Mesothelial cell of epicardium (in vitro differentiated cells): ENCODE data around the gene CPED1. TPM values are rescaled to one million over a fixed set of nuclear protein-coding genes. Genes with fewer than 3 reads are reported as not detected.

Experiments used
- DNase-seq, 2 experiments: peaks; one replicate each; pipeline ENCODE4 v3.0.0; 2021; ENCODE audit warnings: low spot score in 2 of 2; ENCODE audit not compliant: unreplicated experiment in 2 of 2
- H3K27ac Mint-ChIP-seq: 2 replicates; pipeline ENCODE4 v1.8.0; 2021; ENCODE audit warnings: mixed read lengths
- H3K27me3 Mint-ChIP-seq: 2 replicates; pipeline ENCODE4 v1.8.0; 2021; ENCODE audit warnings: low read depth, mixed read lengths
- H3K36me3 Mint-ChIP-seq: 2 replicates; pipeline ENCODE4 v1.8.0; 2021; ENCODE audit warnings: mixed read lengths
- H3K4me1 Mint-ChIP-seq: 2 replicates; pipeline ENCODE4 v1.8.0; 2021; ENCODE audit warnings: mixed read lengths
- H3K4me3 Mint-ChIP-seq: 2 replicates; pipeline ENCODE4 v1.8.0; 2021; ENCODE audit warnings: mild to moderate bottlenecking, moderate library complexity, mixed read lengths
- H3K9me3 Mint-ChIP-seq: 2 replicates; pipeline ENCODE4 v1.8.0; 2021; ENCODE audit warnings: mixed read lengths
- total RNA-seq: library from RNA; stranded (reverse); gene quantifications from 3 replicates; pipeline ENCODE4 v1.2.1, GENCODE V29; 2021
- TF ChIP-seq, protein P1 (sequence below): fragments of 200-600 bp; sonication (generic); IDR thresholded peaks from one replicate; pipeline ENCODE4 v1.5.0; 2021; ENCODE audit warnings: antibody characterized with exemption; ENCODE audit not compliant: unreplicated experiment

The CPED1 gene
- total RNA-seq, 1 donor from 2014 or later = 25.6 TPM

DNA sequence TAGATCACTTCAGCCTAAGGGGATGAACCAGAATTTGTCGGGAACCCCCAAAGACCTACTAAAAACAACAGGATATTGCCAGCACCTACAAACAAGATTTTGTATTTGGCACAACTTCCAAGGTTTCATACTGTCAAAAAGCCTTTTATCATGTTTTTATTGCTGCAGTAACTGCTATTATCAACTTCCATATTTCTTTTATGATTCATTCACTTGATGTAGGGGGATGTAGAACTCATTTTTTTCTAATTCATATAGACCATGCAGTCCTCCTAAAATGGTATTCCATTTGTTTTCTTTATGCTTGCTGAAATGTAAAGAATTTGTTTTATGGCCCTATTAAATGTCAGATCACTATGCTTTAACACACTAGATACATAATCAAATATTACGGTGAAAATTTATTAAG, 310.3 kb downstream of the CPED1 start:
- DNase-seq = no peak
- Mint-ChIP-seq H3K27me3 (peaks cover 2% of the 10 kb centered on the region), H3K27ac (peak overlapping the region; percentile 18), H3K4me3 (no peak overlapping the region), H3K9me3 (no peaks in the 10 kb centered on the region), H3K4me1 (peaks cover 32% of the 10 kb centered on the region), H3K36me3 (peaks cover 2% of the 10 kb centered on the region)
- TF ChIP-seq, protein P1, sequence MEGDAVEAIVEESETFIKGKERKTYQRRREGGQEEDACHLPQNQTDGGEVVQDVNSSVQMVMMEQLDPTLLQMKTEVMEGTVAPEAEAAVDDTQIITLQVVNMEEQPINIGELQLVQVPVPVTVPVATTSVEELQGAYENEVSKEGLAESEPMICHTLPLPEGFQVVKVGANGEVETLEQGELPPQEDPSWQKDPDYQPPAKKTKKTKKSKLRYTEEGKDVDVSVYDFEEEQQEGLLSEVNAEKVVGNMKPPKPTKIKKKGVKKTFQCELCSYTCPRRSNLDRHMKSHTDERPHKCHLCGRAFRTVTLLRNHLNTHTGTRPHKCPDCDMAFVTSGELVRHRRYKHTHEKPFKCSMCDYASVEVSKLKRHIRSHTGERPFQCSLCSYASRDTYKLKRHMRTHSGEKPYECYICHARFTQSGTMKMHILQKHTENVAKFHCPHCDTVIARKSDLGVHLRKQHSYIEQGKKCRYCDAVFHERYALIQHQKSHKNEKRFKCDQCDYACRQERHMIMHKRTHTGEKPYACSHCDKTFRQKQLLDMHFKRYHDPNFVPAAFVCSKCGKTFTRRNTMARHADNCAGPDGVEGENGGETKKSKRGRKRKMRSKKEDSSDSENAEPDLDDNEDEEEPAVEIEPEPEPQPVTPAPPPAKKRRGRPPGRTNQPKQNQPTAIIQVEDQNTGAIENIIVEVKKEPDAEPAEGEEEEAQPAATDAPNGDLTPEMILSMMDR = no peak

DNA sequence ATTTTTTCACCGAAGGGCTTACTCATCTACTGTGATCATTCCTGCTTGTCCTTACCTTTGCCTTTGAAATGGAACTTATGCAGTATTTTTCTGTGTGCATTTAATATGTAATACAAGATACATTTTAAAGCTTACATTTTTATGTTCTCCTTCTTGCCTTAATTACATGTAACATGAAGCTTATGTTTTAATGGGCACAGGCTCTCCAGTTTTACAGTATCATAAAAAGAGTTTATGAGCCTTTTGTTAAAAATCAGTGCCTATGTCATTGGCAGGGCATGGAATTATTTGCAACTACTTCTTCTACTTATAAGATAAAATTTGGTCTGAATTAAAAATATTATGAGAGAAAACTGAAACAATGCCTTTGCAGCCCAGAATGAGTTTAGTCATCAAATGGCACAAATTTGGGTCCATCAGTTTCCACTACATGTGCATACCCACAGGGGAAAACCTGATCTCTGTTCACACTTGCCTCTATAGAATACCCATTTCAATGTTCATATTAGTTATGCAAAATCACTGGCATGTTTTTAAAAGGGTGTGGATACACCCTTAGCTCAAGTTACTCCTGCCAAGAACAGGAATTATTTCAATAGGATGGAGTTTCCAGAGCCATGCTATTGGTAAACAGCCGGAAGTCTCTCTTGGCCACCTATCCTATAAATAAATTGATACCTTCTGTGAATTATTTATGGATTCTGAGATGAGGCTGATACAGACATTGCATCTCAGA, 312.3 kb downstream of the CPED1 start:
- TF ChIP-seq, protein P1 = no peak
- no peaks in the 10 kb centered on the region for H3K9me3 Mint-ChIP-seq
- H3K4me3 Mint-ChIP-seq = no peak overlapping the region
- no peak overlapping the region for H3K27ac Mint-ChIP-seq
- no peak for DNase-seq
- peaks cover 45% of the 10 kb centered on the region for H3K4me1 Mint-ChIP-seq
- H3K36me3 Mint-ChIP-seq = no peaks in the 10 kb centered on the region
- no peaks in the 10 kb centered on the region for H3K27me3 Mint-ChIP-seq

DNA sequence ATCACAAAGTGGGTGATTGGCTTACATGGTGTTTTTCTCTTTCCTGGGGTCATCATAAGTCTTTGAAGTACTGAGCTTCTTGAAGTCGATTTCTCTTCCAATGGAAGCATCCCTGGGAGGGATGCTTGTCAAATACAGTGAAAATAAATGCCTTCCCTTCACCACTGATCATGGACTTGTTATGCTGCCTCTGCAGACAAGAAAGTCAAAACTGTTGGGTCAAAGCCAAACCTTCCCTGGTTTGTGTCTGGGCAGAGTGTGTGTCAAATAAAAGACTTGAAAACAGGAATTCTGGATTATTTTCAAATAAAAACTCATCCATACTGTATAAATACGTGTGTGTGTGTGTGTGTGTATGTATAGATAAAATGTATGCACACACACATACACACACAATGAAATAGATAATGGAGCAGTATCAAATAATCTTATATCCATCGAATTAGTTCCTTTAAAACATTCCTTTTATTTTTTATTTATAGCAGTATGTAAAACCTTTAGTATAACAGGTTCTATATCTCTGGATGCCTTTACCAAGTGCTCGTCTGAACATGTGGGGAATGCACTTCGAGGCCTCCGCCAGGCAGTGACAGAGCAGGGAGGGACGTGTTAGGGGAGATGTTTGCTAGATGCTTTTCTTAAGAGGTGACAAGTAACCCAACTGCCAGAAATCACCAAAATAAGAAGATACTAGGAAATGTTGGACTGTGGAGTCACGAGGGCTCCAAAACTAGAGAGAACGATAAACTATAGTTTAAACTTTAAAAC, 313.1 kb downstream of the CPED1 start:
- Mint-ChIP-seq H3K4me3 (no peak overlapping the region), H3K9me3 (no peaks in the 10 kb centered on the region), H3K36me3 (no peaks in the 10 kb centered on the region), H3K27ac (peak overlapping the region; percentile 3), H3K27me3 (peaks cover 3% of the 10 kb centered on the region), H3K4me1 (peaks cover 48% of the 10 kb centered on the region)
- no peak for DNase-seq
- TF ChIP-seq, protein P1 = no peak

DNA sequence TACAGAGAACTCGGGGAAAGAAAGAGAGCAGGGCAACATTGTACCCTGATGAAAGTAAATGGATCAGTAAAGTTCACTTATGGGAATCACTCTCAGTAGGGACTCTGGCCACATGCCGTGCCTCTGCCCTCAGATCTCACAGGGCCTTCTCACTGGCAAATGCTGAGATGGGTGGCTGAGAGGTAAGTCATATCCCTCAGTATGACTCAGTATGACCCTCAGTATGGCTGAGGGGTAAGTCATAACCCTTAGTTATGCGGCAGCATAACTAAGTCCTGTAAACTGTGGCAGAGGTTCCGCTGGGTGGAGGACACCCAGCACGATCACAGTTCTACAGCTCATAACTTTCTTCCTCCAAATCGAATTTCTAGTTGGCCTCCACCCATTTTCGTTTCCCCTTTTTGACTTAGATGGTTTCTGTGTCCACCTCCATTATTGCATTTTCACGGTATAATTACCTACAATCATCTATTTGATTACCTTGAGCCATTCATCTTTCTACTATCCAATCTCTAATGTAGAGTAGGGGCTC, 313.8 kb downstream of the CPED1 start:
- Mint-ChIP-seq H3K27ac (no peak overlapping the region), H3K4me1 (peaks cover 51% of the 10 kb centered on the region), H3K36me3 (no peaks in the 10 kb centered on the region), H3K9me3 (no peaks in the 10 kb centered on the region), H3K27me3 (peaks cover 3% of the 10 kb centered on the region), H3K4me3 (no peak overlapping the region)
- no peak for DNase-seq
- TF ChIP-seq, protein P1 = no peak

DNA sequence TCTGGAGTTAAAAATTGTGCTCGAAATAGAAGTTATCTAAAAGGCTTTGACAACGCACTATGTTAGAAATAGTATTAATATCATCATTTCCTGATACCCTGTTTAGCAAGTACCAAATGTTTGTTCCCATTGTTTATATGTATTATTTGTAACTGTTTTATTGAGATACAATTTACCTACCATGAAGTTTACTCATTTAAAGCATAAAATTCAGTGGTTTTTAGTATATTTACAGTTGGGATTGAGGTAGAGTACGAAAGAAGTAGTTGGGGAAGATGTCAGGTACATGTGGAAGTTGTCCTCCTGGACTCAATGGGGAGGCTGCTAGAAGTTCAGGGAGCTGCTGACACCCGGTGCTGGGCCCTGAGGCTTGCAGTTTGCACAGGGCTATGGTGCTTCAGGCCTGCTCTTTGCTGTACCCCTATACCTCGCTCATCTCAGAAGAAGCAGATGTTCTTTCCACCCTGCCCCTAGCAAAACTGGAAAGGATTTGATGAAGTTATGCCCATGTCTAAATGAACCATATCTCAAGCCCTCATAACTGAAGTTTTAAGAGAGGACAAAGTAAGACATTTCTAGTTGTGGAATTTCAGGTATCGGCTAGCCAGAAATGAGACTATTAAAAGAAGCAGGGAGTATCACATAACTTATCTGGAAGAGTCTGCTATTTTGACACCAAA, 315.1 kb downstream of the CPED1 start:
- TF ChIP-seq, protein P1 = no peak
- peaks cover 1% of the 10 kb centered on the region for H3K9me3 Mint-ChIP-seq
- H3K36me3 Mint-ChIP-seq = no peaks in the 10 kb centered on the region
- H3K27me3 Mint-ChIP-seq = peaks cover 3% of the 10 kb centered on the region
- H3K4me3 Mint-ChIP-seq = no peak overlapping the region
- peaks cover 44% of the 10 kb centered on the region for H3K4me1 Mint-ChIP-seq
- no peak for DNase-seq
- no peak overlapping the region for H3K27ac Mint-ChIP-seq
